ENCODE data around the gene TMCC1.

TMCC1 gene

GRCh38 chr3:129627350-129628168, 266.0 kb downstream of the TMCC1 start (continued):
- TF ChIP-seq PATZ1 (CRISPR knock-in tag; IDR thresholded peaks at IDR 0.05; ENCODE audit: borderline replicate concordance) (no peak), OSR1 (CRISPR knock-in tag; IDR thresholded peaks at IDR 0.05) (no peak), ZNF8 (CRISPR knock-in tag; IDR thresholded peaks at IDR 0.05) (no peak), CREB5 (CRISPR knock-in tag; IDR thresholded peaks at IDR 0.05; ENCODE audit: low read depth) (no peak), ZNF565 (CRISPR knock-in tag; conservative IDR thresholded peaks at IDR 0.05; ENCODE audit: low read depth) (no peak), CSDC2 (CRISPR knock-in tag; IDR thresholded peaks at IDR 0.05) (no peak), ZFP3 (CRISPR knock-in tag; IDR thresholded peaks at IDR 0.05) (no peak), ESRRG (CRISPR knock-in tag; IDR thresholded peaks at IDR 0.05) (no peak), BACH2 (CRISPR knock-in tag; IDR thresholded peaks at IDR 0.05; ENCODE audit: borderline replicate concordance) (no peak), ZC3H10 (CRISPR knock-in tag; IDR thresholded peaks at IDR 0.05) (no peak), ZFP30 (CRISPR knock-in tag; IDR thresholded peaks at IDR 0.05) (no peak)

- TF ChIP-seq CSRNP3 (CRISPR knock-in tag; IDR thresholded peaks at IDR 0.05) (no peak), ZNF565 (CRISPR knock-in tag; conservative IDR thresholded peaks at IDR 0.05; ENCODE audit: low read depth) (no peak), ZC3H10 (CRISPR knock-in tag; IDR thresholded peaks at IDR 0.05) (no peak), ESRRG (CRISPR knock-in tag; IDR thresholded peaks at IDR 0.05) (no peak), CSDC2 (CRISPR knock-in tag; IDR thresholded peaks at IDR 0.05) (no peak)
- no peak for ATAC-seq
Measured at GRCh38 chr3:129626744-129627349, 266.7 kb downstream of the TMCC1 start.

GRCh38 chr3:129625072-129625874, 268.2 kb downstream of the TMCC1 start:
- ATAC-seq, result no peak
- TF ChIP-seq ZFP30 (CRISPR knock-in tag; IDR thresholded peaks at IDR 0.05), result no peak
- no peak for TF ChIP-seq TCF4 (CRISPR knock-in tag; IDR thresholded peaks at IDR 0.05; ENCODE audit: borderline replicate concordance)
- no peak for TF ChIP-seq BACH2 (CRISPR knock-in tag; IDR thresholded peaks at IDR 0.05; ENCODE audit: borderline replicate concordance)
- TF ChIP-seq ZC3H10 (CRISPR knock-in tag; IDR thresholded peaks at IDR 0.05), result no peak
- TF ChIP-seq ARNTL (CRISPR knock-in tag; IDR thresholded peaks at IDR 0.05; ENCODE audit: borderline replicate concordance, low read depth), result no peak
- TF ChIP-seq TSHZ2 (CRISPR knock-in tag; IDR thresholded peaks at IDR 0.05), result no peak
- TF ChIP-seq POU6F1 (CRISPR knock-in tag; IDR thresholded peaks at IDR 0.05; ENCODE audit: borderline replicate concordance, low read depth), result no peak
- no peak for TF ChIP-seq SNAI2 (CRISPR knock-in tag; IDR thresholded peaks at IDR 0.05)
- no peak for TF ChIP-seq PATZ1 (CRISPR knock-in tag; IDR thresholded peaks at IDR 0.05; ENCODE audit: borderline replicate concordance)
- TF ChIP-seq ZNF8 (CRISPR knock-in tag; IDR thresholded peaks at IDR 0.05), result no peak
- TF ChIP-seq PPARA (CRISPR knock-in tag; IDR thresholded peaks at IDR 0.05; ENCODE audit: borderline replicate concordance), result no peak
- TF ChIP-seq CREB5 (CRISPR knock-in tag; IDR thresholded peaks at IDR 0.05; ENCODE audit: low read depth), result no peak
- TF ChIP-seq GLIS3 (CRISPR knock-in tag; IDR thresholded peaks at IDR 0.05), result no peak
- no peak for TF ChIP-seq ISL1 (CRISPR knock-in tag; IDR thresholded peaks at IDR 0.05)
